K562 (cell line): ENCODE results near the gene HMGN1. TPM values are rescaled to one million over a fixed set of nuclear protein-coding genes. Genes with fewer than 3 reads are reported as not detected.
A peak's percentile ranks its signal among the peaks of the same experiment; 100 is the strongest.

ENCODE experiments used
- ATAC-seq: fragments of 200-7000 bp; cut with Tn5 transposase; 3 replicates; pipeline ENCODE4 v1.9.1; 2020; ENCODE audit warnings: moderate library complexity
- BruUV-seq: library from RNA; stranded (reverse); fragments of 400-500 nt; replicated peaks from 2 replicates; lab custom pipeline; 2021; lab: Mats Ljungman, UMichigan
- CTCF ChIA-PET: fragments of 300-600 bp; formaldehyde crosslinking; extraction: SDS; loops from one replicate; lab custom pipeline; 2021; ENCODE audit warnings: low intra/inter-chr PET ratio; lab: Yijun Ruan, JAX
- POLR2A ChIA-PET: fragments of 300-600, 350-650 bp; sonication (Branson Sonifier 250); formaldehyde crosslinking; extraction: SDS; loops from one replicate; lab custom pipeline; 2021; ENCODE audit warnings: antibody characterized with exemption, inconsistent platforms; lab: Yijun Ruan, JAX
- DNase-seq, 4 experiments: peaks; one replicate each; pipeline versions ENCODE4 v3.0.0 to v3.0.0-alpha.2; 2011 to 2018; ENCODE audit warnings: low spot score in 3 of 4, mixed read lengths in 3 of 4; ENCODE audit errors: extremely low read depth in 1 of 4
- FAIRE-seq: peaks from 2 replicates; lab custom pipeline; 2011; peaks lifted over from hg19 to GRCh38; lab: Jason Lieb, UNC
- H2AFZ ChIP-seq: 2 replicates; pipeline ENCODE4 v1.6.0; 2011; ENCODE audit warnings: low read depth, low read length, control low read depth, inconsistent platforms
- H3K27ac ChIP-seq: fragments of 200-600 bp; 3 replicates; pipeline ENCODE4 v1.8.0; 2011; ENCODE audit warnings: low read depth, mild to moderate bottlenecking, control low read depth, inconsistent platforms, low read length, moderate library complexity, mixed read lengths; ENCODE audit errors: extremely low read depth
- H3K27me3 ChIP-seq, 2 experiments: fragments of 300-600 bp in 1 of 2; 2 replicates in 1 of 2; 3 replicates in 1 of 2; pipeline versions ENCODE4 v1.6.0 to v1.8.0; 2011; ENCODE audit warnings: inconsistent platforms in 2 of 2, low read length in 2 of 2, mild to moderate bottlenecking in 1 of 2, mixed read lengths in 1 of 2, moderate library complexity in 1 of 2; ENCODE audit not compliant: control insufficient read depth in 2 of 2, insufficient read depth in 2 of 2
- H3K36me3 ChIP-seq: fragments of 300-600 bp; 3 replicates; pipeline ENCODE4 v1.8.0; 2011; ENCODE audit warnings: mild to moderate bottlenecking, low read length, inconsistent platforms; ENCODE audit not compliant: control insufficient read depth, insufficient read depth
- H3K4me1 ChIP-seq, 2 experiments: fragments of 200-600 bp in 1 of 2; replicated peaks in 1 of 2; 2 replicates in 1 of 2; 3 replicates in 1 of 2; pipeline versions ENCODE4 v1.5.1 to v1.8.0; 2011; ENCODE audit warnings: inconsistent platforms in 2 of 2, low read length in 2 of 2, mild to moderate bottlenecking in 1 of 2, mixed read lengths in 1 of 2, moderate library complexity in 1 of 2; ENCODE audit not compliant: control insufficient read depth in 2 of 2, insufficient read depth in 2 of 2
- H3K4me2 ChIP-seq: 2 replicates; pipeline ENCODE4 v1.6.1; 2011; ENCODE audit warnings: low read length, control low read depth, inconsistent platforms, mixed read lengths; ENCODE audit not compliant: insufficient read depth
- H3K4me3 ChIP-seq: fragments of 200-600 bp; sonication (generic), shearing (Covaris generic); 2 replicates; pipeline ENCODE4 v1.5.1; 2016; ENCODE audit warnings: control low read depth, inconsistent platforms
- H3K79me2 ChIP-seq: fragments of 200-600 bp; 3 replicates; pipeline ENCODE4 v1.8.0; 2011; ENCODE audit warnings: low read length, inconsistent platforms; ENCODE audit not compliant: control insufficient read depth, insufficient read depth
- H3K9ac ChIP-seq, 2 experiments: 2 replicates each; pipeline versions ENCODE4 v1.6.0 to v1.6.1; 2011; ENCODE audit warnings: low read depth in 2 of 2, low read length in 2 of 2, control low read depth in 1 of 2, inconsistent platforms in 1 of 2, mild to moderate bottlenecking in 1 of 2, mixed read lengths in 1 of 2; ENCODE audit not compliant: insufficient read depth in 1 of 2
- H3K9me1 ChIP-seq: one replicate; pipeline ENCODE4 v1.6.0; 2011; ENCODE audit warnings: inconsistent platforms, mild to moderate bottlenecking, low read length, moderate library complexity; ENCODE audit not compliant: control insufficient read depth, insufficient read depth
- H3K9me3 ChIP-seq: replicated peaks from 2 replicates; pipeline ENCODE4 v1.5.1; 2011; ENCODE audit warnings: low read depth, low read length, inconsistent platforms; ENCODE audit not compliant: control insufficient read depth, insufficient read depth
- H4K20me1 ChIP-seq: replicated peaks from 2 replicates; pipeline ENCODE4 v1.6.1; 2011; ENCODE audit warnings: low read length, inconsistent platforms, mixed read lengths; ENCODE audit not compliant: control insufficient read depth, insufficient read depth
- CBFA2T3 ChIP-seq: fragments of 450-650 bp; IDR thresholded peaks from 2 replicates; pipeline ENCODE4 v1.6.1; 2017
- FOSL1 ChIP-seq: fragments of 200-800 bp; sonication (Bioruptor generic); conservative IDR thresholded peaks from 2 replicates; pipeline ENCODE4 v1.6.1; 2016; ENCODE audit warnings: missing genetic modification characterization, missing compliant biosample characterization
- MAFF ChIP-seq: IDR thresholded peaks from 2 replicates; pipeline ENCODE4 v1.6.1; 2012; ENCODE audit warnings: low read length, improper control_type of control experiment
- SNIP1 ChIP-seq: fragments of 450-650 bp; IDR thresholded peaks from 2 replicates; pipeline ENCODE4 v1.7.1; 2017; ENCODE audit warnings: low read depth, mild to moderate bottlenecking
- SPI1 ChIP-seq: IDR thresholded peaks from 2 replicates; pipeline ENCODE4 v1.6.1; 2011; ENCODE audit warnings: low read depth, low read length, control low read depth, borderline replicate concordance
- TEAD2 ChIP-seq: fragments of 450-650 bp; IDR thresholded peaks from 2 replicates; pipeline ENCODE4 v1.6.1; 2016; ENCODE audit warnings: missing genetic modification characterization, control low read depth, missing compliant biosample characterization
- ZNF140 ChIP-seq: fragments of 250-450 bp; sonication (Bioruptor Pico); IDR thresholded peaks from 2 replicates; pipeline ENCODE4 v1.8.0; 2021; ENCODE audit warnings: moderate library complexity, mild to moderate bottlenecking, inconsistent platforms
- ZNF197 ChIP-seq: fragments of 200-800 bp; sonication (Bioruptor generic); IDR thresholded peaks from 2 replicates; pipeline ENCODE4 v1.6.1; 2016; ENCODE audit warnings: low read depth, missing genetic modification characterization, missing compliant biosample characterization
- ZNF311 ChIP-seq: fragments of 250-450 bp; sonication (Bioruptor Pico); IDR thresholded peaks from 2 replicates; pipeline ENCODE4 v1.4.0; 2020; ENCODE audit warnings: mild to moderate bottlenecking, moderate library complexity
- WGBS: fragments of 100-300 bp; shearing (Covaris generic); methylation state at CpG from one replicate; pipeline ENCODE4 v1.1.6; 2016; ENCODE audit warnings: low coverage, mixed read lengths; ENCODE audit not compliant: insufficient coverage; ENCODE audit errors: missing lambda C conversion rate; 5-methylcytosine and 5-hydroxymethylcytosine counted together
- in situ Hi-C: fragments of 300-500 bp; cut with MboI; formaldehyde crosslinking; loops from 4 replicates; pipeline ENCODE4 v1.15.0; 2018; ENCODE audit warnings: inconsistent platforms, mixed read lengths
- intact Hi-C: fragments of 100-400 bp; cut with micrococcal nuclease; formaldehyde crosslinking; loops from 2 replicates; pipeline ENCODE4 v1.14.2; 2022
- polyA plus RNA-seq, 8 experiments: library from polyadenylated mRNA; depleted of rRNA in 4 of 8; stranded (reverse) in 5 of 8; unstranded in 3 of 8; fragments of >200 nt; fragmentation: Nextera tagmentation in 2 of 8; fragmentation: Illumina TruSeq in 1 of 8; extraction: Ambion mirVana in 2 of 8; extraction: Trizol in 1 of 8; gene quantifications; 2 replicates each; pipeline versions ENCODE4 v1.2.1 to v1.2.3, GENCODE V29; 2011 to 2014; ENCODE audit warnings: inconsistent platforms in 1 of 8, missing spikeins in 1 of 8
- total RNA-seq, 7 experiments: library from RNA; depleted of rRNA in 6 of 7; stranded (reverse); fragments of >200 nt in 6 of 7; fragmentation: Illumina TruSeq in 2 of 7; extraction: Trizol in 2 of 7; gene quantifications; 2 replicates each; pipeline versions ENCODE4 v1.2.1 to v1.2.3, GENCODE V29; 2011 to 2021; ENCODE audit warnings: low replicate concordance in 1 of 7
- TF ChIP-seq, protein P1 (sequence below): fragments of 450-650 bp; IDR thresholded peaks from 2 replicates; pipeline ENCODE4 v1.6.1; 2017; ENCODE audit warnings: antibody characterized with exemption, mild to moderate bottlenecking
- TF ChIP-seq, protein P2 (sequence below): fragments of 450-650 bp; IDR thresholded peaks from 2 replicates; pipeline ENCODE4 v1.6.1; 2016; ENCODE audit warnings: low read depth, mild to moderate bottlenecking, moderate library complexity

The HMGN1 gene
- total and polyA plus RNA-seq, 9 of the 15 experiments (the other 6 are each of a cell fraction or from before 2014, with no cell fraction given), result 124 to 626 (median 498) TPM

DNA sequence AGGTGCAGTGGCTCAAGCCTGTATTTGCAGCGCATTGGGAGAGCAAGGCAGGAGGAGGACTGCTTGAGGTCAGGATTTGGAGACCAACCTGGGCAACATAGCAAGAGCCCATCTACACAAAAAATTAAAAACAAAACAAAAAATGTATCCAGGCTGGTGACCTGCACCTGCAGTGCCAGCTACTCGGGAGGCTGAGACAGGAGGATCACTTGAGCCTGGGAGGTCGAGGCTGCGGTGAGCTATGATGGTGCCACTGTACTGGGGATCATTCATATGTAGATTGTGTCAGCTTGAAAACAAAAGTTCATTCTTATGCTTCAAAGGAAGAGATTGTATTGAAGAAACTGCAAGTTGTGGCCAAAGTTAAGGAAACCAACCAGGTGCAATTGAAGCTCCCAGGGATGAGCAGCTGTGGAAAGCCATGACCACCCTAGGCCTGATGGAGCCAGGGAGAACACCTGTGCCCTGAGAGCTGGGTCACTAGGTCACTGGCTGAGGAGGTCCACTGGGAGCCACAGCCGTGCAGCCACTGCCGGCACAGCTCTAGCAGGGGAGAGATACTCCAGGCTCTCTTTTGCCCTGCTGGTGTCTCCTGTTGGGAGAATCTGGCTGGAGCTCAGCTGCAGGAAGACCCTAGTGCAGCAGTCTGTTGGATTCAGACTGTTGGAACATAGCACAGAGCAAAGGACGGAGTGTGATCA lies 22.1 kb downstream of the HMGN1 start:
- no peak for FAIRE-seq

More for the DNA sequence above, 22.1 kb downstream of the HMGN1 start:
- WGBS, result 42% methylated on average over 7 of the region's 7 CpGs
- H3K9me3 ChIP-seq, result no peaks in the 10 kb centered on the region
- DNase-seq, result no peak
- H3K9me1 ChIP-seq, result no peaks in the 10 kb centered on the region
- H3K27me3 ChIP-seq, result no peaks in the 10 kb centered on the region
- no peak for ATAC-seq
- POLR2A ChIA-PET, result interaction anchor here (0.6 to 3.4 kb wide), 4 partner anchors 10 to 19 kb away, joined by 3 to 21 read pairs (median 4); no protein-coding TSS in a partner anchor
- H3K4me1 ChIP-seq, result peaks cover 1 to 4% of the 10 kb centered on the region in 2 experiments; a peak in 3 of 5 replicates
- TF ChIP-seq ZNF140, result no peak
- TF ChIP-seq MAFF, result no peak
- no peak for TF ChIP-seq TEAD2 (tag)
- TF ChIP-seq ZNF311 (CRISPR knock-in tag), result no peak
- TF ChIP-seq, protein P1, sequence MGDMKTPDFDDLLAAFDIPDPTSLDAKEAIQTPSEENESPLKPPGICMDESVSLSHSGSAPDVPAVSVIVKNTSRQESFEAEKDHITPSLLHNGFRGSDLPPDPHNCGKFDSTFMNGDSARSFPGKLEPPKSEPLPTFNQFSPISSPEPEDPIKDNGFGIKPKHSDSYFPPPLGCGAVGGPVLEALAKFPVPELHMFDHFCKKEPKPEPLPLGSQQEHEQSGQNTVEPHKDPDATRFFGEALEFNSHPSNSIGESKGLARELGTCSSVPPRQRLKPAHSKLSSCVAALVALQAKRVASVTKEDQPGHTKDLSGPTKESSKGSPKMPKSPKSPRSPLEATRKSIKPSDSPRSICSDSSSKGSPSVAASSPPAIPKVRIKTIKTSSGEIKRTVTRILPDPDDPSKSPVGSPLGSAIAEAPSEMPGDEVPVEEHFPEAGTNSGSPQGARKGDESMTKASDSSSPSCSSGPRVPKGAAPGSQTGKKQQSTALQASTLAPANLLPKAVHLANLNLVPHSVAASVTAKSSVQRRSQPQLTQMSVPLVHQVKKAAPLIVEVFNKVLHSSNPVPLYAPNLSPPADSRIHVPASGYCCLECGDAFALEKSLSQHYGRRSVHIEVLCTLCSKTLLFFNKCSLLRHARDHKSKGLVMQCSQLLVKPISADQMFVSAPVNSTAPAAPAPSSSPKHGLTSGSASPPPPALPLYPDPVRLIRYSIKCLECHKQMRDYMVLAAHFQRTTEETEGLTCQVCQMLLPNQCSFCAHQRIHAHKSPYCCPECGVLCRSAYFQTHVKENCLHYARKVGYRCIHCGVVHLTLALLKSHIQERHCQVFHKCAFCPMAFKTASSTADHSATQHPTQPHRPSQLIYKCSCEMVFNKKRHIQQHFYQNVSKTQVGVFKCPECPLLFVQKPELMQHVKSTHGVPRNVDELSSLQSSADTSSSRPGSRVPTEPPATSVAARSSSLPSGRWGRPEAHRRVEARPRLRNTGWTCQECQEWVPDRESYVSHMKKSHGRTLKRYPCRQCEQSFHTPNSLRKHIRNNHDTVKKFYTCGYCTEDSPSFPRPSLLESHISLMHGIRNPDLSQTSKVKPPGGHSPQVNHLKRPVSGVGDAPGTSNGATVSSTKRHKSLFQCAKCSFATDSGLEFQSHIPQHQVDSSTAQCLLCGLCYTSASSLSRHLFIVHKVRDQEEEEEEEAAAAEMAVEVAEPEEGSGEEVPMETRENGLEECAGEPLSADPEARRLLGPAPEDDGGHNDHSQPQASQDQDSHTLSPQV, result no peak
- no peak for TF ChIP-seq ZNF197 (CRISPR knock-in tag)
- TF ChIP-seq, protein P2, sequence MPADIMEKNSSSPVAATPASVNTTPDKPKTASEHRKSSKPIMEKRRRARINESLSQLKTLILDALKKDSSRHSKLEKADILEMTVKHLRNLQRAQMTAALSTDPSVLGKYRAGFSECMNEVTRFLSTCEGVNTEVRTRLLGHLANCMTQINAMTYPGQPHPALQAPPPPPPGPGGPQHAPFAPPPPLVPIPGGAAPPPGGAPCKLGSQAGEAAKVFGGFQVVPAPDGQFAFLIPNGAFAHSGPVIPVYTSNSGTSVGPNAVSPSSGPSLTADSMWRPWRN, result no peak
- TF ChIP-seq FOSL1, result no peak
- no peak for TF ChIP-seq CBFA2T3
- no peak for TF ChIP-seq SNIP1
- TF ChIP-seq SPI1, result no peak
- in situ Hi-C loops, result no loop called here
- CTCF ChIA-PET, result no interaction called here
- H3K4me3 ChIP-seq, result no peak overlapping the region
- peak overlapping the region in 1 of 2 experiments; percentile 69; a peak in 2 of 4 replicates for H3K9ac ChIP-seq
- H3K79me2 ChIP-seq, result no peaks in the 10 kb centered on the region
- H2AFZ ChIP-seq, result no peak overlapping the region
- H3K27ac ChIP-seq, result no peak overlapping the region
- intact Hi-C loops, result no loop called here
- no peaks in the 10 kb centered on the region for H3K36me3 ChIP-seq
- BruUV-seq, result no TSS peak
- H3K4me2 ChIP-seq, result no peak overlapping the region
- no peaks in the 10 kb centered on the region for H4K20me1 ChIP-seq
